GM18519 (cell line): ENCODE results near the gene CLDN6.

Experiments
- ATAC-seq: cut with Tn5 transposase; IDR thresholded peaks from one replicate; pipeline ENCODE4 v1.9.1; 2021; ENCODE audit warnings: mild to moderate bottlenecking, moderate library complexity; ENCODE audit not compliant: unreplicated experiment, low FRiP score

Gene CLDN6

GRCh38 chr16:3029491-3030221 is 11.7 kb upstream of the CLDN6 start:
- ATAC-seq, result no peak

GRCh38 chr16:3028716-3029319 is 10.8 kb upstream of the CLDN6 start:
- ATAC-seq, result no peak

GRCh38 chr16:3027983-3028715 is 10.2 kb upstream of the CLDN6 start:
- ATAC-seq, result no peak

GRCh38 chr16:3027489-3027795 is 9.5 kb upstream of the CLDN6 start:
- ATAC-seq, result no peak

DNA sequence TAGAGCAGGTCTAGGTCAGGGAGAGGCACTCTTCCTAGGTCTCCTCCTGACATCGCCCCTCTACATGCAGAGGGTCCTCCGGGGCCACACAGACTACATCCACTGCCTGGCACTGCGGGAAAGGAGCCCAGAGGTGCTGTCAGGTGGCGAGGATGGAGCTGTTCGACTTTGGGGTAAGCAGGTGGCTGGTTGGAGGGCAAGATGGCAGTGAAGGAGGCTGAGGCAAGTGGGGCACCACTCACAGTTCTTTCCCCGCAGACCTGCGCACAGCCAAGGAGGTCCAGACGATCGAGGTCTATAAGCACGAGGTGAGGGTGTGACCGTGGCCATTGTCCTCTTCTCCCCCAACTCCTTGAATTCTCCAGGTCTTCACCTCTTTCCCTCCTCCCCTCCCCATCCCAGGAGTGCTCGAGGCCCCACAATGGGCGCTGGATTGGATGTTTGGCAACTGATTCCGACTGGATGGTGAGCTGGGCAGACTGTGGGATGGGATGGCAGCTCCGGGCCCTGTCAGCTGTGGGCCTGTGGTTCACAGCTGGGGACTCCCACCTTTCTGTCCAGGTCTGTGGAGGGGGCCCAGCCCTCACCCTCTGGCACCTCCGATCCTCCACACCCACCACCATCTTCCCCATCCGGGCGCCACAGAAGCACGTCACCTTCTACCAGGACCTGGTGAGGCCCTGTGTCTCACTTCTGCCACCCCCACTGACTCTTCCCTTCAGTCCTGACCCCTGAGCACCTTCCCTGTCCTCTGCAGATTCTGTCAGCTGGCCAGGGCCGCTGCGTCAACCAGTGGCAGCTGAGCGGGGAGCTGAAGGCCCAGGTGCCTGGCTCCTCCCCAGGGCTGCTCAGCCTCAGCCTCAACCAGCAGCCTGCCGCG is 8.9 kb upstream of the CLDN6 start:
- no peak for ATAC-seq

- ATAC-seq, result no peak
Measured at GRCh38 chr16:3026003-3026378, 8.0 kb upstream of the CLDN6 start.

- ATAC-seq, result no peak
Measured at GRCh38 chr16:3025032-3026002, 7.3 kb upstream of the CLDN6 start.

GRCh38 chr16:3023669-3024478 is 5.9 kb upstream of the CLDN6 start, which contains the start of the genes HCFC1R1 and THOC6:
HCFC1R1 (minus strand) TSS chr16:3023942; CDS start chr16:3023941, 1 bp downstream.
THOC6 (plus strand) TSS chr16:3024035; CDS start chr16:3024327, 292 bp downstream.
- ATAC-seq, result peak; percentile 44

DNA sequence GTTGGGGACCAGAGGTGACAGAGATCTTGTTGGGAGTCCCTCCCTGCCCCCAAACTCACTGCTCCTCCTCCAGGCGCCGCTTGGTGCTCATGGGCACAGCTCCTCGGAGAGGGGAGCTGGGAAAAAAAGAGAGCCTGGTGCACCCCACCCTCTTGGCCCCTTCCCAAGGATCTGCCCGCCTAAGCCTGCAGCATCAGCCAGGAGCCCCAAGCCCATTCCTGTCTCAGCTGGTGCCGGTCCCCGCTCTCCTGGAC is 5.4 kb upstream of the CLDN6 start:
- ATAC-seq, result no peak

GRCh38 chr16:3022684-3023414 is 4.9 kb upstream of the CLDN6 start:
- ATAC-seq, result no peak

GRCh38 chr16:3022208-3022683 is 4.3 kb upstream of the CLDN6 start:
- no peak for ATAC-seq

GRCh38 chr16:3021449-3022207 is 3.6 kb upstream of the CLDN6 start:
- ATAC-seq, result no peak

DNA sequence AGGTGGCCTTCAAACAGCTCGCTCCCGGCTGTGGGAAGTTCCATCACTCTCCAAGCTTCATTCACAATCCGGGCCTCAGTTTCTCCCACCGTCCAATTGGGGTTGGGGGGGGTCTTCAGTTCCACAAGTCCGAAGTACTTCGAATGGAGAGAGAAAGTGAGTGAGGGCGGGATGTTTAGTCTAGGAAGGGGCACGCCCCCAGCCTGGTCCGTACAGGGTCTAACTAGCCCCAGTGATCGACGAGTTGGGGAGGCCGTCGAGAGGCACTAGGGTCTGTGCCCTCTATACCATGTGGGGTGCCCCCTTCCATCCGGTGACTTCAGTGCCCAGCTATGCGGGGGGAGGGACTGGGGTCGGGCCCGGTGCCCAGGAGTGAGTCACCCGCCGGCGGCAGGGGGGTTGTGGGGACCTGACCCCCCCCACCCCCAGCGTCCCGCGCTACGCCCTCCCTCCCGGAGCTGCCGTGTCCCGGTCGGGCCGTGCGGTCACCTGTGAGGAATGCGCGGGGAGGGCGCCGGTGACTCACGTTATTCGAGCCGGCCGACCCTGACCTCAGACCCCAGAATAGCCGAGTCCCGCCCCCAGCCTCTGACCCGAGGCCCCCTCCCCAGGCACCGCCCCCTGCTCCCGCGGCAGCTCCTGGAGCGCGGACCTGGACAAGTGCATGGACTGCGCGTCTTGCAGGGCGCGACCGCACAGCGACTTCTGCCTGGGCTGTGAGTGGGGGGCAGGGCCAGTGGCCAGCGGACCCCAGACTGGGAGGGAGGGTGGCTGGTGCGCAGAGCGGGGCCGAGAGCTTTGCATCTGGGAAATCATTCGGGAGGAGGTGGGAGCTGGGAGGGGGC is 2.8 kb upstream of the CLDN6 start:
- ATAC-seq, result no peak

DNA sequence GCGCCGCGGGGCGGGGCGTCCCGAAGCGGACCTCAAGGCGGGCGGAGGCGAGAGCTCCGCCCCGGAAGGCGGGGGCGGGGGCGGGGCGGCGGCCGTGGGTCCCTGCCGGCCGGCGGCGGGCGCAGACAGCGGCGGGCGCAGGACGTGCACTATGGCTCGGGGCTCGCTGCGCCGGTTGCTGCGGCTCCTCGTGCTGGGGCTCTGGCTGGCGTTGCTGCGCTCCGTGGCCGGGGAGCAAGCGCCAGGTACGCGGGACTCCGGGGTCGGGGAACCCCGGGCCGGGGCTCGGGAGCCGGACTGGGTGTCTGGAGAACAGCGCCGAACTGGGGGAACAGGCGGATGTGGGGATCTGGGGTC is 2.2 kb upstream of the CLDN6 start, which contains the start of gene TNFRSF12A:
TNFRSF12A (plus strand) TSS at position 122 of the 357 bp plus-strand sequence; CDS start at position 152, 30 bp downstream.
- no peak for ATAC-seq

DNA sequence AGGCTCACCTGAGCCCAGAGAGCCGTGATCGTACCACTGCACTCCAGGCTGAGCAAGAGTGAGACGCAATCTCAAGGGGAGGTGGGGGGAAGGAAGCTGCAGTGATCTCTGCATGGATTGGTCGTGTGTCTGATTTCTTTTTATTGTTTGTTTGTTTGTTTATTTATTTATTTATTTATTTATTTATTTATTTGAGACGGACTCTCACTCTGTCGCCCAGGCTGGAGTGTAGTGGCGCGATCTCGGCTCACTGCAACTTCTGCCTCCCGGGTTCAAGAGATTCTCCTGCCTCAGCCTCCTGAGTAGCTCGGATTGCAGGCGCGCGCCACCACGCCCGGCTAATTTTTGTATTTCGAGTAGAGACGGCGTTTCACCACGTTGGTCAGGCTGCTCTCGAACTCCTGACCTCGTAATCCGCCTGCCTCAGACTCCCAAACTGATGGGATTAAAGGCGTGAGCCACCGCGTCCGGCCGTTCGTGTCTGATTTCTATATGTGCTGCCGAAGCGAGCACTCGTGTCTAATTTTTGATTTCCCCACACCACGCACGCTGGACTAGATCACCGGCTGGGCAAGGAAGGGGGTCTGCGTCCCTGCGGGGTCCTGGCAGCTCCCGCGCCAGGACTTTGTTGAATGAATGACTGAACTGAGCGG is 1.7 kb upstream of the CLDN6 start:
- no peak for ATAC-seq

GRCh38 chr16:3017344-3017743 is 639 bp downstream of the CLDN6 start:
- ATAC-seq, result no peak
